Measurements from ENCODE around the gene ZBTB14.

ZBTB14 gene

GRCh38 chr18:5311301-5311989 is 15.9 kb upstream of the ZBTB14 start:
- TF ChIP-seq CTCF (IDR thresholded peaks at IDR 0.05; ENCODE audit: low read depth, low read length), result no peak
- no peak for DNase-seq (ENCODE audit: extremely low read depth, low read depth)

DNA sequence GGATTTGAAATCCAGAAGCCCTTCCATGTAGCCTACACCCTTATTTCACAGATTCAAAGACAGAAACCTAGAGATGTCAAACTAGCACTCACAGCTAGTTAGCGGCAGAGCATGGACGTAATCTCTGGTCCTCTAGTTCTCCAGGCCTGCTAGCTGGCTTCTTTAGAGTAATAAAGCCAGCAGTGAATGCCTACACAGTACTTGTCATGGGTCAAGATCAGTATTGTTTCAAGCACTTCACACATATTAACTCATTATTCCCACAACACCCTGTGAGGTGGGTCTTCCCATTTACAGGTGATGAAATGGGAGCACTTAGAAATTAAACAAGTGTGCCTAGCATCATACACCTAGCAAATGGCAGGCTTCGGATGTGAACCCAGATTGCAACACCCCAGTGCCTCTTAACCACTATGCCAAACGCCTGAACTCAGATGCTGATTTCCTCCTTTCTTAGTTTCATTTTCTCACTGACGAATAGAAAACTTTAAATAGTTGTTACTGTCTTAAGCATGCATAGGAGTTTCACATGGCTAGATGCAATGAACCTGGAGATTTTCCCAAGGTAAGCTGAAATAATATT is 14.5 kb upstream of the ZBTB14 start:
- TF ChIP-seq CTCF (IDR thresholded peaks at IDR 0.05; ENCODE audit: low read depth, low read length), result no peak
- DNase-seq (ENCODE audit: extremely low read depth, low read depth), result no peak

GRCh38 chr18:5305835-5306234 is 10.3 kb upstream of the ZBTB14 start:
- DNase-seq (ENCODE audit: extremely low read depth, low read depth), result no peak
- TF ChIP-seq CTCF (IDR thresholded peaks at IDR 0.05; ENCODE audit: low read depth, low read length), result no peak

- no peak for DNase-seq (ENCODE audit: extremely low read depth, low read depth)
- TF ChIP-seq CTCF (IDR thresholded peaks at IDR 0.05; ENCODE audit: low read depth, low read length), result no peak
Measured at GRCh38 chr18:5304232-5304631, 8.7 kb upstream of the ZBTB14 start.

- TF ChIP-seq CTCF (IDR thresholded peaks at IDR 0.05; ENCODE audit: low read depth, low read length), result no peak
- no peak for DNase-seq (ENCODE audit: extremely low read depth, low read depth)
Measured at GRCh38 chr18:5303636-5304035, 8.1 kb upstream of the ZBTB14 start.

- TF ChIP-seq CTCF (IDR thresholded peaks at IDR 0.05; ENCODE audit: low read depth, low read length), result no peak
- DNase-seq (ENCODE audit: extremely low read depth, low read depth), result no peak
Measured at GRCh38 chr18:5302606-5303005, 7.1 kb upstream of the ZBTB14 start.

GRCh38 chr18:5300476-5301010 is 5.0 kb upstream of the ZBTB14 start:
- DNase-seq (ENCODE audit: extremely low read depth, low read depth), result no peak
- no peak for TF ChIP-seq CTCF (IDR thresholded peaks at IDR 0.05; ENCODE audit: low read depth, low read length)

All from AG09319 (cell line).